WERI-Rb-1 (cell line): Measurements from ENCODE around the gene PEAK1.

Experiments
- DNase-seq: peaks from one replicate; pipeline ENCODE4 v3.0.0-alpha.2; 2020
- H3K27ac ChIP-seq: fragments of 250-450 bp; sonication (Bioruptor Pico); 2 replicates; pipeline ENCODE4 v1.5.1; 2020; ENCODE audit warnings: mild to moderate bottlenecking, moderate library complexity
- H3K27me3 ChIP-seq: fragments of 250-450 bp; sonication (Bioruptor Pico); 2 replicates; pipeline ENCODE4 v1.5.1; 2021; ENCODE audit warnings: mild to moderate bottlenecking, low read depth, moderate library complexity; ENCODE audit not compliant: insufficient read depth, severe bottlenecking
- H3K36me3 ChIP-seq: fragments of 250-450 bp; sonication (Bioruptor Pico); 2 replicates; pipeline ENCODE4 v1.5.1; 2020; ENCODE audit warnings: mild to moderate bottlenecking, moderate library complexity
- H3K4me3 ChIP-seq: 2 replicates; pipeline ENCODE4 v1.5.1; 2011; ENCODE audit warnings: low read depth, mild to moderate bottlenecking, control low read depth, low read length
- H3K9me3 ChIP-seq: fragments of 250-450 bp; sonication (Bioruptor Pico); 2 replicates; pipeline ENCODE4 v1.5.1; 2021; ENCODE audit warnings: mild to moderate bottlenecking, moderate library complexity; ENCODE audit not compliant: severe bottlenecking
- CTCF ChIP-seq: IDR thresholded peaks from 2 replicates; pipeline ENCODE4 v1.5.1; 2011; ENCODE audit warnings: low read depth, mild to moderate bottlenecking, control low read depth, inconsistent platforms, low read length

Gene PEAK1

GRCh38 chr15:77111789-77112188, 308.1 kb downstream of the PEAK1 start:
- no peak overlapping the region for H3K4me3 ChIP-seq
- no peaks in the 10 kb centered on the region for H3K9me3 ChIP-seq
- no peak for TF ChIP-seq CTCF
- H3K27ac ChIP-seq = no peak overlapping the region
- H3K27me3 ChIP-seq = no peaks in the 10 kb centered on the region
- no peaks in the 10 kb centered on the region for H3K36me3 ChIP-seq
- DNase-seq = no peak

DNA sequence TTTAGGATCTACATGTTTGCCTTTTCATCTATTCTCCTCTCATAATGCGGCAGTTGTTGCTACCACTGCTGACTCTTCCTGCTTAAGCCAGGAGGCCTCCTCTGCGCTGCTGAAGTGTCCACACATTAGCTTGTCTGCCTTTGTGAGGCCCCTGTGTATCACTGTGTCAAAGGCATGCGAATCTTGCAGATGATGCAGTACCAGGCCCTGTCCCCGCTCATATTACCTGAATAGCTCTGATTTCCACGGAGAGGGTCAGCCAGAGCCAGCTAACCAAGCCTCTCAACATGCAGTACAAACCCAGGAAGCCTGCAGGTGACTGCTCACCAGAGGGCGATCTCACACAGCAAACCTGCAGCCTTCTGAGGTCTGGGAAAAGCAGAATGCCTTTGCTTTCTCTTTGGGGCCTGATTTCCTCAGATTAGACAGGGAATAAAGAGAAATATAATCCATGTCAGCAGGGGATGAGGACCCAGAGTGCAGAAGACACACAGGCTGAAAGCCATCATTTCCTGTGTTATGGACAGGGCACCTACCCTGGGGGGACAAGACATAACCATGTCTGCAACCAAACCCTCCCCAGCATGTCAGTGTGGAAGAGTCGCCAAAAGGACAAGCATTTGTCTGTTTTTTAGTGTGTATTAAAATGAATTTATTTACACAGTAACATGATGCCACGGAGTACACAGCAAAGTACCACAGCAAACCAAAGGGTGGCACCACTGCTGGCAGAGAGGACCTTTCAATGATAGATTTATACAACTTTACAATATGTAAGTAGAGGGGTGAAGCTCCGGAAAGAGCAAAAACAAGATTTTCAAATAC, 312.2 kb downstream of the PEAK1 start:
- peak; percentile 90 for TF ChIP-seq CTCF
- peak; percentile 76 for DNase-seq
- Histone ChIP-seq H3K4me3 (no peak overlapping the region), H3K36me3 (no peaks in the 10 kb centered on the region), H3K27me3 (no peaks in the 10 kb centered on the region), H3K27ac (no peak overlapping the region), H3K9me3 (no peaks in the 10 kb centered on the region)

DNA sequence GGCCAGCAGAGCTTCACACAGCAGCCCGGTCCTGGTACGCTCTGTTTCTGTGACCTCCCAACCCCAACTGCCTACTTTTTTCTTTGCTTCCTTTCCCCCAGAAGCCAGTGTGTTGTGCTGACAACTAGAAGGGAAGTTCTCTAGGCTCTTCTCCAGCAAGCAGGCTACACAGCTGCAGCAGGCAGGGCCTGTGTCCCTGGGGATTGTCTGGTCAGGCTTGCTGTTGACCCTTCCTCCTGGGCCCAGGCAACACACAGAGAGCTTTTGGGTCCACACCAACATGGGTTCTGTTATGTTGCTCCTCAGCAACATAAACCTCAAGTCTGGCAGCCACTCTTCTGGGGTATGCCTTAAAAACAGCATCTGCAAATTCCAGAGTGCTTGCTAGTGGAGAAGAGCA, 312.8 kb downstream of the PEAK1 start:
- no peak for DNase-seq
- no peak overlapping the region for H3K27ac ChIP-seq
- H3K27me3 ChIP-seq = no peaks in the 10 kb centered on the region
- TF ChIP-seq CTCF = no peak
- H3K36me3 ChIP-seq = no peaks in the 10 kb centered on the region
- H3K9me3 ChIP-seq = no peaks in the 10 kb centered on the region
- no peak overlapping the region for H3K4me3 ChIP-seq

- Histone ChIP-seq H3K9me3 (no peaks in the 10 kb centered on the region), H3K27me3 (no peaks in the 10 kb centered on the region), H3K27ac (no peak overlapping the region), H3K36me3 (no peaks in the 10 kb centered on the region), H3K4me3 (no peak overlapping the region)
- DNase-seq = no peak
- TF ChIP-seq CTCF = no peak
These were observed 315.7 kb downstream of the PEAK1 start for GRCh38 chr15:77104155-77104554.

GRCh38 chr15:77099741-77100463, 320.0 kb downstream of the PEAK1 start:
- Histone ChIP-seq H3K27ac (no peak overlapping the region), H3K4me3 (no peak overlapping the region), H3K27me3 (no peaks in the 10 kb centered on the region), H3K9me3 (no peaks in the 10 kb centered on the region), H3K36me3 (no peaks in the 10 kb centered on the region)
- DNase-seq = no peak
- no peak for TF ChIP-seq CTCF
